Spleen (tissue), 7 donors: Measurements from ENCODE around the gene CDH16.

Experiments used
- POLR2A ChIP-seq, 3 donors: fragments of 450-650 bp; IDR thresholded peaks; one replicate each; pipeline ENCODE4 v1.5.1; 2017; ENCODE audit warnings: antibody characterized with exemption in 3 of 3, mild to moderate bottlenecking in 1 of 3
- TF ChIP-seq, protein P1 (sequence below), 11 experiments: fragments of 200-600 bp in 7 of 11; fragments of 450-650 bp in 4 of 11; sonication (generic) in 4 of 11; IDR thresholded peaks in 8 of 11; conservative IDR thresholded peaks in 3 of 11; 1 replicate in 7 of 11; 2 replicates in 4 of 11; pipeline versions ENCODE4 v1.4.0 to v1.8.0; 2016 to 2021; ENCODE audit warnings: antibody characterized with exemption in 11 of 11, inconsistent platforms in 4 of 11, mild to moderate bottlenecking in 1 of 11
- donor health status: DM: no; HTN: no; CAD: no; lungs with moderate emphysema.
- donor health status: DM: no; HTN: no; CAD: no.
- donor health status: DM: no; HTN: no; CAD: no.

DNA sequence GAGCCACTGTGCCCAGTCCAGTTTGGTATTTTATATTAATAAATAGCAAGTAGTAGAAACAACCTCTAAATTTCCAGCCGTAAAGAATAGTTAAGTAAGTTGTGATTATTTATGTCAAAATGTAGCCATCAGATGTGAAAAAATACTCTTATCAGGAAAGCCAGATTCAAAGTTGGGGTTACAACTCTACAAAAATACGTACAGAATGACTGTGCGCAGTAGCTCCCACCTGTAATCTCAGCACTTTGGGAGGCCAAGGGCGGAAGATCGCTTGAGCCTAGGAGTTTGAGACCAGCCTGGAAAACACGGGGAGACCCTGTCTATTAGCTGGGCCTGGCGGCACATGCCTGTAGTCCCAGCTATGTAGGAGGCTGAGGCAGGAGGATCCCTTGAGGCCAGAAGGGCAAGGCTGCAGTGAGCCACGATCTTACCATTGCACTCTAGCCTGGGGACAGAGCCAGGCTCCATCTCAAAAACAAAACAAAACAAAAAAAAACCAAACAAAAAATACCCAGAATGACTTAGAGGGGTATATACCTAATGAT lies 36.6 kb downstream of the CDH16 start:
- TF ChIP-seq, protein P1, sequence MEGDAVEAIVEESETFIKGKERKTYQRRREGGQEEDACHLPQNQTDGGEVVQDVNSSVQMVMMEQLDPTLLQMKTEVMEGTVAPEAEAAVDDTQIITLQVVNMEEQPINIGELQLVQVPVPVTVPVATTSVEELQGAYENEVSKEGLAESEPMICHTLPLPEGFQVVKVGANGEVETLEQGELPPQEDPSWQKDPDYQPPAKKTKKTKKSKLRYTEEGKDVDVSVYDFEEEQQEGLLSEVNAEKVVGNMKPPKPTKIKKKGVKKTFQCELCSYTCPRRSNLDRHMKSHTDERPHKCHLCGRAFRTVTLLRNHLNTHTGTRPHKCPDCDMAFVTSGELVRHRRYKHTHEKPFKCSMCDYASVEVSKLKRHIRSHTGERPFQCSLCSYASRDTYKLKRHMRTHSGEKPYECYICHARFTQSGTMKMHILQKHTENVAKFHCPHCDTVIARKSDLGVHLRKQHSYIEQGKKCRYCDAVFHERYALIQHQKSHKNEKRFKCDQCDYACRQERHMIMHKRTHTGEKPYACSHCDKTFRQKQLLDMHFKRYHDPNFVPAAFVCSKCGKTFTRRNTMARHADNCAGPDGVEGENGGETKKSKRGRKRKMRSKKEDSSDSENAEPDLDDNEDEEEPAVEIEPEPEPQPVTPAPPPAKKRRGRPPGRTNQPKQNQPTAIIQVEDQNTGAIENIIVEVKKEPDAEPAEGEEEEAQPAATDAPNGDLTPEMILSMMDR (IDR thresholded peaks at IDR 0.05 in 8 of 11, conservative IDR thresholded peaks at IDR 0.05 in 3 of 11), result no peak
- no peak for TF ChIP-seq POLR2A (IDR thresholded peaks at IDR 0.05)
